ENCODE measurements around the gene FBXL7.

The FBXL7 gene

GRCh38 chr5:15763754-15764153, 263.8 kb downstream of the FBXL7 start:
- no peak overlapping the region for H3K4me3 ChIP-seq (replicated peaks; ENCODE audit: low read depth, low read length)
- DNase-seq (ENCODE audit: extremely low read depth, low read depth), result no peak
- no peak for TF ChIP-seq CTCF (IDR thresholded peaks at IDR 0.05; ENCODE audit: low read depth, low read length, missing control alignments)

GRCh38 chr5:15768936-15769335, 269.0 kb downstream of the FBXL7 start:
- TF ChIP-seq CTCF (IDR thresholded peaks at IDR 0.05; ENCODE audit: low read depth, low read length, missing control alignments), result no peak
- no peak overlapping the region for H3K4me3 ChIP-seq (replicated peaks; ENCODE audit: low read depth, low read length)
- DNase-seq (ENCODE audit: extremely low read depth, low read depth), result no peak

- DNase-seq (ENCODE audit: extremely low read depth, low read depth), result no peak
- H3K4me3 ChIP-seq (replicated peaks; ENCODE audit: low read depth, low read length), result no peak overlapping the region
- TF ChIP-seq CTCF (IDR thresholded peaks at IDR 0.05; ENCODE audit: low read depth, low read length, missing control alignments), result no peak
Observed at GRCh38 chr5:15772131-15772530, 272.2 kb downstream of the FBXL7 start.

GRCh38 chr5:15774632-15775031, 274.7 kb downstream of the FBXL7 start:
- DNase-seq (ENCODE audit: extremely low read depth, low read depth), result no peak
- no peak for TF ChIP-seq CTCF (IDR thresholded peaks at IDR 0.05; ENCODE audit: low read depth, low read length, missing control alignments)
- H3K4me3 ChIP-seq (replicated peaks; ENCODE audit: low read depth, low read length), result no peak overlapping the region

- TF ChIP-seq CTCF (IDR thresholded peaks at IDR 0.05; ENCODE audit: low read depth, low read length, missing control alignments), result no peak
- H3K4me3 ChIP-seq (replicated peaks; ENCODE audit: low read depth, low read length), result no peak overlapping the region
- DNase-seq (ENCODE audit: extremely low read depth, low read depth), result no peak
Observed at GRCh38 chr5:15776346-15776745, 276.4 kb downstream of the FBXL7 start.

- DNase-seq (ENCODE audit: extremely low read depth, low read depth), result no peak
- no peak overlapping the region for H3K4me3 ChIP-seq (replicated peaks; ENCODE audit: low read depth, low read length)
- TF ChIP-seq CTCF (IDR thresholded peaks at IDR 0.05; ENCODE audit: low read depth, low read length, missing control alignments), result no peak
Observed at GRCh38 chr5:15783734-15784133, 283.8 kb downstream of the FBXL7 start.

GRCh38 chr5:15785531-15785981, 285.6 kb downstream of the FBXL7 start:
- no peak for DNase-seq (ENCODE audit: extremely low read depth, low read depth)
- TF ChIP-seq CTCF (IDR thresholded peaks at IDR 0.05; ENCODE audit: low read depth, low read length, missing control alignments), result no peak
- H3K4me3 ChIP-seq (replicated peaks; ENCODE audit: low read depth, low read length), result no peak overlapping the region
